ENCODE measurements around the gene JDP2.

The JDP2 gene

DNA sequence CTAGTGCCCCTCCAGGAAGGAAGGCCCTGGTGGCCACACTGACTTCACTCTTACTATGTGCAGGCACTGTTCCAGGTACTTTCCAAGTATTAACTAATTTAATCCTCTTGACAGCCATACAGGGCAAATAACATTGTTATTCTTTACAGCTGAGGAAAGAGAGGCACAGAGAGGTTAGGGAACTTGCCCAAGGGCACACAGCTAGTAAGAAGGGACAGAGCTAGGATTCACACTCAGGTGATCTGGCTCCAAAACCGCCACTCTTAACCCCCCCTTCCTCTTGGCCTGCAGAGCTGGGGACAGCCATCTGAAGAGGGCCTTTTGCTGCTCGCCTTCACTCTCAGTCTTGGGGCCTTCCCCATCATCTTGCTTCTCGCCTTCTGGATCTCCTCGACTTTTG lies 4.0 kb downstream of the JDP2 start:
- Histone ChIP-seq H3K4me3 (ENCODE audit: low read depth, low read length) (no peak overlapping the region), H3K4me1 (ENCODE audit: control insufficient read depth, insufficient read depth, low read length) (no peaks in the 10 kb centered on the region), H3K36me3 (ENCODE audit: control insufficient read depth in 2 of 2, insufficient read depth in 1 of 2, low read length in 2 of 2) (no peaks in the 10 kb centered on the region), H3K9me3 (ENCODE audit: control insufficient read depth, insufficient read depth, low read depth, low read length) (no peaks in the 10 kb centered on the region), H3K27ac (ENCODE audit: extremely low read depth, low read depth, low read length) (no peak overlapping the region)
- ChIA-PET CTCF (no interaction called here), POLR2A (interaction anchor here (0.9 kb wide), 1 partner anchor 15 kb away, joined by 3 read pairs; no protein-coding TSS in a partner anchor)
- TF ChIP-seq GLI4 (tag by site-specific recombination; IDR thresholded peaks at IDR 0.05) (no peak), ZBTB21 (tag by site-specific recombination; IDR thresholded peaks at IDR 0.05) (no peak), ZNF324 (tag by site-specific recombination; IDR thresholded peaks at IDR 0.05) (no peak), ZNF76 (tag by site-specific recombination; IDR thresholded peaks at IDR 0.05; ENCODE audit: borderline replicate concordance, low read depth) (no peak), ZNF747 (tag by site-specific recombination; IDR thresholded peaks at IDR 0.05) (no peak), ZNF664 (tag by site-specific recombination; IDR thresholded peaks at IDR 0.05) (0 out of 2 replicates have a peak, but pooled peaks have one; percentile 21), ZNF777 (tag by site-specific recombination; IDR thresholded peaks at IDR 0.05; ENCODE audit: borderline replicate concordance) (no peak), ZNF654 (tag by site-specific recombination; IDR thresholded peaks at IDR 0.05; ENCODE audit: low read depth) (no peak), MYNN (tag by site-specific recombination; IDR thresholded peaks at IDR 0.05; ENCODE audit: borderline replicate concordance) (no peak)

- TF ChIP-seq ZNF214 (tag by site-specific recombination; IDR thresholded peaks at IDR 0.05; ENCODE audit: borderline replicate concordance) = no peak
- TF ChIP-seq PRDM1 (tag by site-specific recombination; IDR thresholded peaks at IDR 0.05) = no peak
- TF ChIP-seq, protein P1, sequence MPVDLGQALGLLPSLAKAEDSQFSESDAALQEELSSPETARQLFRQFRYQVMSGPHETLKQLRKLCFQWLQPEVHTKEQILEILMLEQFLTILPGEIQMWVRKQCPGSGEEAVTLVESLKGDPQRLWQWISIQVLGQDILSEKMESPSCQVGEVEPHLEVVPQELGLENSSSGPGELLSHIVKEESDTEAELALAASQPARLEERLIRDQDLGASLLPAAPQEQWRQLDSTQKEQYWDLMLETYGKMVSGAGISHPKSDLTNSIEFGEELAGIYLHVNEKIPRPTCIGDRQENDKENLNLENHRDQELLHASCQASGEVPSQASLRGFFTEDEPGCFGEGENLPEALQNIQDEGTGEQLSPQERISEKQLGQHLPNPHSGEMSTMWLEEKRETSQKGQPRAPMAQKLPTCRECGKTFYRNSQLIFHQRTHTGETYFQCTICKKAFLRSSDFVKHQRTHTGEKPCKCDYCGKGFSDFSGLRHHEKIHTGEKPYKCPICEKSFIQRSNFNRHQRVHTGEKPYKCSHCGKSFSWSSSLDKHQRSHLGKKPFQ (tag by site-specific recombination; IDR thresholded peaks at IDR 0.05) = no peak
- TF ChIP-seq, protein P2, sequence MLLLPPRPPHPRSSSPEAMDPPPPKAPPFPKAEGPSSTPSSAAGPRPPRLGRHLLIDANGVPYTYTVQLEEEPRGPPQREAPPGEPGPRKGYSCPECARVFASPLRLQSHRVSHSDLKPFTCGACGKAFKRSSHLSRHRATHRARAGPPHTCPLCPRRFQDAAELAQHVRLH (tag by site-specific recombination; IDR thresholded peaks at IDR 0.05) = no peak
- TF ChIP-seq ZNF23 (tag by site-specific recombination; IDR thresholded peaks at IDR 0.05; ENCODE audit: borderline replicate concordance) = no peak
- TF ChIP-seq ZSCAN16 (tag by site-specific recombination; IDR thresholded peaks at IDR 0.05) = no peak
- no peak for TF ChIP-seq GLIS1 (tag by site-specific recombination; IDR thresholded peaks at IDR 0.05)
- TF ChIP-seq ZNF585B (tag by site-specific recombination; IDR thresholded peaks at IDR 0.05) = no peak
- no peak for TF ChIP-seq ZNF785 (tag by site-specific recombination; IDR thresholded peaks at IDR 0.05)
- no peak for TF ChIP-seq ZNF394 (tag by site-specific recombination; IDR thresholded peaks at IDR 0.05; ENCODE audit: borderline replicate concordance)
- no peak for TF ChIP-seq ZNF391 (tag by site-specific recombination; IDR thresholded peaks at IDR 0.05; ENCODE audit: borderline replicate concordance, low read depth)
- no peak for TF ChIP-seq KLF8 (tag by site-specific recombination; IDR thresholded peaks at IDR 0.05)
- no peak for TF ChIP-seq ZNF26 (tag by site-specific recombination; IDR thresholded peaks at IDR 0.05)
- no peak for TF ChIP-seq ZFP37 (tag by site-specific recombination; IDR thresholded peaks at IDR 0.05)
- TF ChIP-seq ZNF558 (tag by site-specific recombination; IDR thresholded peaks at IDR 0.05) = no peak
- H3K36me3 ChIP-seq (ENCODE audit: control insufficient read depth in 2 of 2, insufficient read depth in 1 of 2, low read length in 2 of 2) = no peaks in the 10 kb centered on the region
- H3K4me1 ChIP-seq (ENCODE audit: control insufficient read depth, insufficient read depth, low read length) = no peaks in the 10 kb centered on the region
- H3K9me3 ChIP-seq (ENCODE audit: control insufficient read depth, insufficient read depth, low read depth, low read length) = no peaks in the 10 kb centered on the region
- no peak overlapping the region for H3K27ac ChIP-seq (ENCODE audit: extremely low read depth, low read depth, low read length)
- POLR2A ChIA-PET = interaction anchor here (0.7 to 0.9 kb wide), 2 partner anchors 14 to 552 kb away, joined by 3 to 7 read pairs; no protein-coding TSS in a partner anchor
- CTCF ChIA-PET = interaction anchor here (0.6 kb wide), 1 partner anchor 26 kb away, joined by 3 read pairs; no protein-coding TSS in a partner anchor
- no peak overlapping the region for H3K4me3 ChIP-seq (ENCODE audit: low read depth, low read length)
Observed at GRCh38 chr14:75432411-75432810, 4.6 kb downstream of the JDP2 start.

Data from HEK293 (cell line).